GM12878 (cell line): ENCODE results near the gene UTP25. TPM values are rescaled to one million over a fixed set of nuclear protein-coding genes. Genes with fewer than 3 reads are reported as not detected.

Experiments used
- ATAC-seq: fragments of 200-7000 bp; cut with Tn5 transposase; 3 replicates; pipeline ENCODE4 v1.9.1; 2020; ENCODE audit warnings: mild to moderate bottlenecking, moderate library complexity
- BruUV-seq: library from RNA; stranded (reverse); fragments of 400-500 nt; replicated peaks from 2 replicates; lab custom pipeline; 2021; lab: Mats Ljungman, UMichigan
- CTCF ChIA-PET: fragments of 300-600 bp; sonication (Branson Sonifier 250); formaldehyde crosslinking; extraction: SDS; loops from one replicate; lab custom pipeline; 2021; ENCODE audit warnings: inconsistent platforms; lab: Yijun Ruan, JAX
- POLR2A ChIA-PET: fragments of 350-600 bp; formaldehyde crosslinking; extraction: SDS; loops from one replicate; lab custom pipeline; 2021; ENCODE audit warnings: inconsistent platforms; lab: Charles Lee
- RAD21 ChIA-PET: fragments of 300-600 bp; sonication (Branson Sonifier 250); formaldehyde crosslinking; loops from one replicate; lab custom pipeline; 2023; ENCODE audit warnings: antibody characterized with exemption; ENCODE audit not compliant: unreplicated experiment; lab: Charles Lee
- SMC1A ChIA-PET: fragments of 300-600 bp; sonication (Branson Sonifier 250); formaldehyde crosslinking; loops from one replicate; lab custom pipeline; 2023; ENCODE audit not compliant: unreplicated experiment, uncharacterized antibody; lab: Charles Lee
- DNase-seq: peaks from one replicate; pipeline ENCODE4 v3.0.0-alpha.2; 2011; ENCODE audit warnings: low read depth, low spot score
- FAIRE-seq: peaks from 3 replicates; lab custom pipeline; 2011; peaks lifted over from hg19 to GRCh38; lab: Jason Lieb, UNC
- H2AFZ ChIP-seq: 2 replicates; pipeline ENCODE4 v1.6.0; 2011; ENCODE audit warnings: low read depth, low read length, control low read depth; ENCODE audit not compliant: control insufficient read depth
- H3K27ac ChIP-seq: 2 replicates; pipeline ENCODE4 v1.5.1; 2011; ENCODE audit warnings: control low read depth; ENCODE audit not compliant: control insufficient read depth, insufficient read depth
- H3K27me3 ChIP-seq, 2 experiments: replicated peaks in 1 of 2; 2 replicates each; pipeline versions ENCODE4 v1.6.0 to v1.6.1; 2011; ENCODE audit warnings: low read length in 1 of 2; ENCODE audit not compliant: control insufficient read depth in 2 of 2, insufficient read depth in 2 of 2
- H3K36me3 ChIP-seq, 2 experiments: 2 replicates each; pipeline ENCODE4 v1.5.1; 2011; ENCODE audit warnings: low read length in 1 of 2; ENCODE audit not compliant: control insufficient read depth in 2 of 2, insufficient read depth in 2 of 2
- H3K4me1 ChIP-seq: 2 replicates; pipeline ENCODE4 v1.6.1; 2011; ENCODE audit warnings: mild to moderate bottlenecking, low read length, moderate library complexity, mixed read lengths; ENCODE audit not compliant: control insufficient read depth, insufficient read depth
- H3K4me2 ChIP-seq: 2 replicates; pipeline ENCODE4 v1.6.0; 2011; ENCODE audit warnings: control low read depth; ENCODE audit not compliant: control insufficient read depth, insufficient read depth
- H3K4me3 ChIP-seq: fragments of 200-600 bp; sonication (generic); 2 replicates; pipeline ENCODE4 v1.5.1; 2016
- H3K79me2 ChIP-seq: 2 replicates; pipeline ENCODE4 v1.6.0; 2011; ENCODE audit warnings: low read length; ENCODE audit not compliant: control insufficient read depth, insufficient read depth
- H3K9ac ChIP-seq: 2 replicates; pipeline ENCODE4 v1.8.0; 2011; ENCODE audit warnings: low read length, control low read depth, mixed read lengths; ENCODE audit not compliant: control insufficient read depth, insufficient read depth
- H3K9me3 ChIP-seq: replicated peaks from 3 replicates; pipeline ENCODE4 v1.5.1; 2011; ENCODE audit warnings: mild to moderate bottlenecking, low read length; ENCODE audit not compliant: control insufficient read depth, insufficient read depth
- H4K20me1 ChIP-seq: 2 replicates; pipeline ENCODE4 v1.6.0; 2011; ENCODE audit not compliant: control insufficient read depth, insufficient read depth
- ATF7 ChIP-seq: fragments of 450-650 bp; IDR thresholded peaks from 2 replicates; pipeline ENCODE4 v1.6.1; 2016; ENCODE audit warnings: low read depth, mild to moderate bottlenecking
- BMI1 ChIP-seq: fragments of 450-650 bp; IDR thresholded peaks from 2 replicates; pipeline ENCODE4 v1.6.1; 2016; ENCODE audit warnings: mild to moderate bottlenecking, moderate library complexity, borderline replicate concordance
- EED ChIP-seq: sonication (generic); IDR thresholded peaks from 2 replicates; pipeline ENCODE4 v1.6.1; 2016; ENCODE audit warnings: antibody characterized with exemption, low read depth
- NR2C2 ChIP-seq: IDR thresholded peaks from 2 replicates; pipeline ENCODE4 v1.6.1; 2011; ENCODE audit warnings: borderline replicate concordance, low read depth; ENCODE audit not compliant: control insufficient read depth, insufficient read length
- NRF1 ChIP-seq: conservative IDR thresholded peaks from 2 replicates; pipeline ENCODE4 v1.6.1; 2011; ENCODE audit warnings: mild to moderate bottlenecking, low read depth, low read length, improper control_type of control experiment
- PRDM15 ChIP-seq: fragments of 450-650 bp; formaldehyde crosslinking; IDR thresholded peaks from 2 replicates; pipeline ENCODE4 v1.4.0; 2020; ENCODE audit warnings: mild to moderate bottlenecking, moderate library complexity
- USF1 ChIP-seq: IDR thresholded peaks from 2 replicates; pipeline ENCODE4 v1.6.1; 2011; ENCODE audit warnings: borderline replicate concordance, low read depth, mild to moderate bottlenecking, moderate library complexity, mixed read lengths, low read length; ENCODE audit not compliant: insufficient read depth; ENCODE audit errors: extremely low read length
- YY1 ChIP-seq: IDR thresholded peaks from 2 replicates; pipeline ENCODE4 v1.6.1; 2011; ENCODE audit warnings: low read depth, mild to moderate bottlenecking, low read length
- WGBS: methylation state at CpG from one replicate; pipeline ENCODE4 v1.1.6; 2016; ENCODE audit warnings: low lambda C conversion rate; ENCODE audit not compliant: insufficient replicate concordance, insufficient coverage; ENCODE audit errors: missing lambda C conversion rate; 5-methylcytosine and 5-hydroxymethylcytosine counted together
- in situ Hi-C: fragments of 300-500 bp; cut with MboI; formaldehyde crosslinking; loops from 9 replicates; pipeline ENCODE4 v1.14.3; 2018; ENCODE audit warnings: mixed read lengths
- intact Hi-C: fragments of 100-400 bp; cut with micrococcal nuclease; formaldehyde crosslinking; loops from one replicate; pipeline ENCODE4 v1.14.2; 2022; ENCODE audit not compliant: unreplicated experiment
- polyA plus RNA-seq, 11 experiments: library from polyadenylated mRNA; depleted of rRNA in 4 of 11; unstranded in 6 of 11; stranded (reverse) in 5 of 11; fragments of >200 nt; fragmentation: Nextera tagmentation in 4 of 11; fragmentation: Illumina TruSeq in 1 of 11; extraction: Ambion mirVana in 4 of 11; extraction: Trizol in 1 of 11; gene quantifications; 1 replicate in 1 of 11; 2 replicates in 10 of 11; pipeline versions ENCODE4 v1.2.1 to v1.2.3, GENCODE V29; 2011 to 2016; ENCODE audit warnings: inconsistent platforms in 2 of 11, missing spikeins in 2 of 11, low read depth in 1 of 11
- total RNA-seq, 4 experiments: library from RNA; depleted of rRNA in 3 of 4; stranded (reverse); fragments of >200 nt in 3 of 4; fragmentation: Illumina TruSeq in 1 of 4; extraction: Trizol in 1 of 4; gene quantifications; 2 replicates each; pipeline versions ENCODE4 v1.2.1 to v1.2.3, GENCODE V29; 2013 to 2021

UTP25 gene
- total and polyA plus RNA-seq, 10 of the 15 experiments (the other 5 are each of a cell fraction or from before 2014, with no cell fraction given), result 3.0 to 13.3 (median 8.5) TPM

- no TSS peak for BruUV-seq
- H3K9ac ChIP-seq, result no peak overlapping the region
- no peaks in the 10 kb centered on the region for H3K36me3 ChIP-seq
- H3K4me1 ChIP-seq, result no peaks in the 10 kb centered on the region
- CTCF ChIA-PET, result no interaction called here
- RAD21 ChIA-PET, result interaction anchor here (0.9 kb wide), 1 partner anchor 20 kb away, joined by 3 read pairs; no protein-coding TSS in a partner anchor
- TF ChIP-seq YY1 (no peak), USF1 (no peak), EED (no peak), NR2C2 (no peak), PRDM15 (CRISPR knock-in tag) (no peak), BMI1 (no peak), ATF7 (no peak), NRF1 (no peak)
- H3K27ac ChIP-seq, result no peak overlapping the region
- H3K79me2 ChIP-seq, result no peaks in the 10 kb centered on the region
- no peaks in the 10 kb centered on the region; a peak in 1 of 4 replicates for H3K27me3 ChIP-seq
- no peak for DNase-seq
- ATAC-seq, result no peak
- SMC1A ChIA-PET, result interaction anchor here (0.7 kb wide), 1 partner anchor 371 kb away, joined by 4 read pairs; no protein-coding TSS in a partner anchor
- no peak overlapping the region for H3K4me2 ChIP-seq
- FAIRE-seq, result no peak
- POLR2A ChIA-PET, result no interaction called here
- H3K9me3 ChIP-seq, result no peaks in the 10 kb centered on the region
- H3K4me3 ChIP-seq, result no peak overlapping the region
- intact Hi-C loops (no loop called here), in situ Hi-C loops (no loop called here)
- no peaks in the 10 kb centered on the region for H4K20me1 ChIP-seq
- 27% methylated on average over 3 of the region's 3 CpGs for WGBS
- H2AFZ ChIP-seq, result no peak overlapping the region
Observed at GRCh38 chr1:209880031-209880430, 52.3 kb downstream of the UTP25 start.
